Ishikawa (cell line): Measurements from ENCODE around the gene ATP2C2.

Experiments used
- CEBPB ChIP-seq: IDR thresholded peaks from 2 replicates; pipeline ENCODE4 v1.6.1; 2012
- CREB1 ChIP-seq: IDR thresholded peaks from 2 replicates; pipeline ENCODE4 v1.6.1; 2012; ENCODE audit warnings: low read depth
- EGR1 ChIP-seq: IDR thresholded peaks from 2 replicates; pipeline ENCODE4 v1.6.1; 2012
- EP300 ChIP-seq: IDR thresholded peaks from 2 replicates; pipeline ENCODE4 v1.6.1; 2012; ENCODE audit warnings: borderline replicate concordance
- FOXM1 ChIP-seq: IDR thresholded peaks from 2 replicates; pipeline ENCODE4 v1.6.1; 2012; ENCODE audit warnings: low read depth, borderline replicate concordance
- MAX ChIP-seq: IDR thresholded peaks from 2 replicates; pipeline ENCODE4 v1.6.1; 2012
- NFIC ChIP-seq: IDR thresholded peaks from 2 replicates; pipeline ENCODE4 v1.6.1; 2012
- RAD21 ChIP-seq: IDR thresholded peaks from 2 replicates; pipeline ENCODE4 v1.6.1; 2012; ENCODE audit warnings: low read depth
- REST ChIP-seq: IDR thresholded peaks from 2 replicates; pipeline ENCODE4 v1.6.1; 2012; ENCODE audit warnings: low read depth, mild to moderate bottlenecking
- TAF1 ChIP-seq: IDR thresholded peaks from 2 replicates; pipeline ENCODE4 v1.6.1; 2012; ENCODE audit warnings: low read depth, mild to moderate bottlenecking
- TCF12 ChIP-seq: IDR thresholded peaks from 2 replicates; pipeline ENCODE4 v1.6.1; 2012; ENCODE audit warnings: low read depth
- TEAD4 ChIP-seq: IDR thresholded peaks from 2 replicates; pipeline ENCODE4 v1.6.1; 2012
- USF1 ChIP-seq: IDR thresholded peaks from 2 replicates; pipeline ENCODE4 v1.6.1; 2012
- YY1 ChIP-seq: IDR thresholded peaks from 2 replicates; pipeline ENCODE4 v1.6.1; 2012; ENCODE audit warnings: low read depth
- ZBTB7A ChIP-seq: IDR thresholded peaks from 2 replicates; pipeline ENCODE4 v1.6.1; 2012; ENCODE audit warnings: low read depth

ATP2C2 gene

GRCh38 chr16:84339766-84340165 lies 28.6 kb upstream of the ATP2C2 start:
- TF ChIP-seq CEBPB = no peak
- TF ChIP-seq NFIC = no peak
- no peak for TF ChIP-seq TCF12
- TF ChIP-seq TAF1 = no peak
- TF ChIP-seq CREB1 = no peak
- TF ChIP-seq YY1 = no peak
- no peak for TF ChIP-seq EP300
- TF ChIP-seq RAD21 = no peak
- no peak for TF ChIP-seq EGR1
- no peak for TF ChIP-seq REST
- TF ChIP-seq FOXM1 = no peak
- no peak for TF ChIP-seq MAX
- TF ChIP-seq USF1 = no peak
- TF ChIP-seq ZBTB7A = no peak
- no peak for TF ChIP-seq TEAD4

- TF ChIP-seq MAX = peak; percentile 46
- no peak for TF ChIP-seq TEAD4
- TF ChIP-seq EP300 = no peak
- peak; percentile 94 for TF ChIP-seq CEBPB
- TF ChIP-seq RAD21 = peak; percentile 24; the same call in 1 of the 2 replicates
Measured at GRCh38 chr16:84340325-84341040, 27.9 kb upstream of the ATP2C2 start.

GRCh38 chr16:84341528-84342295 lies 26.6 kb upstream of the ATP2C2 start:
- TF ChIP-seq TCF12 (no peak), CEBPB (no peak), ZBTB7A (no peak), EP300 (no peak), TAF1 (no peak), CREB1 (no peak), RAD21 (no peak), REST (no peak), EGR1 (no peak), TEAD4 (no peak), USF1 (no peak), NFIC (no peak), YY1 (no peak), FOXM1 (no peak)

GRCh38 chr16:84344781-84345180 lies 23.6 kb upstream of the ATP2C2 start:
- TF ChIP-seq MAX = no peak
- TF ChIP-seq EGR1 = no peak
- TF ChIP-seq EP300 = no peak
- no peak for TF ChIP-seq ZBTB7A
- no peak for TF ChIP-seq CEBPB
- TF ChIP-seq USF1 = no peak
- no peak for TF ChIP-seq NFIC
- TF ChIP-seq RAD21 = no peak
- TF ChIP-seq TAF1 = no peak
- no peak for TF ChIP-seq REST
- TF ChIP-seq TEAD4 = no peak
- no peak for TF ChIP-seq FOXM1
- no peak for TF ChIP-seq CREB1
- no peak for TF ChIP-seq TCF12
- no peak for TF ChIP-seq YY1
